ENCODE measurements around the gene DCLRE1C.
"Not testable (repeated sequence)": the region's sequence is repeated elsewhere in the genome, so short reads cannot be mapped to it uniquely, and the experiment has no call there.

DCLRE1C gene

GRCh38 chr10:14879124-14879927, 74.6 kb downstream of the DCLRE1C start:
- DNase-seq, result peak in 2 of 4 experiments; percentile 13 to 14

GRCh38 chr10:14878266-14879123, 75.4 kb downstream of the DCLRE1C start, which contains the start of gene SUV39H2:
TSS of gene SUV39H2 (plus strand) at chr10:14878866. CDS start at chr10:14878889, 23 bp downstream.
- DNase-seq, result peak; percentile 79 to 88 (median 79)

GRCh38 chr10:14876764-14877163, 77.1 kb downstream of the DCLRE1C start:
- no peak for DNase-seq

- no peak for DNase-seq
These were observed 78.0 kb downstream of the DCLRE1C start for GRCh38 chr10:14875941-14876340.

GRCh38 chr10:14873090-14873760, 80.7 kb downstream of the DCLRE1C start:
- DNase-seq, result no peak

- not testable (repeated sequence) for DNase-seq
These were observed 89.0 kb downstream of the DCLRE1C start for GRCh38 chr10:14864871-14865270.

- not testable (repeated sequence) for DNase-seq
These were observed 89.4 kb downstream of the DCLRE1C start for GRCh38 chr10:14864466-14864865.

GRCh38 chr10:14860791-14861190, 93.1 kb downstream of the DCLRE1C start:
- no peak for DNase-seq

- no peak for DNase-seq
These were observed 94.1 kb downstream of the DCLRE1C start for GRCh38 chr10:14859775-14860174.

- no peak for DNase-seq
These were observed 94.9 kb downstream of the DCLRE1C start for GRCh38 chr10:14859043-14859442.

GRCh38 chr10:14858338-14858960, 95.4 kb downstream of the DCLRE1C start:
- DNase-seq, result no peak

- DNase-seq, result no peak
These were observed 98.4 kb downstream of the DCLRE1C start for GRCh38 chr10:14855453-14855852.

- no peak for DNase-seq
These were observed 101.7 kb downstream of the DCLRE1C start for GRCh38 chr10:14852236-14852635.
